Measurements from ENCODE around the gene TOP1. TPM values are rescaled to one million over a fixed set of nuclear protein-coding genes. Genes with fewer than 3 reads are reported as not detected.

TOP1 gene
- total RNA-seq, 2 experiments from 2014 or later, result 37.6 to 41.7 TPM

DNA sequence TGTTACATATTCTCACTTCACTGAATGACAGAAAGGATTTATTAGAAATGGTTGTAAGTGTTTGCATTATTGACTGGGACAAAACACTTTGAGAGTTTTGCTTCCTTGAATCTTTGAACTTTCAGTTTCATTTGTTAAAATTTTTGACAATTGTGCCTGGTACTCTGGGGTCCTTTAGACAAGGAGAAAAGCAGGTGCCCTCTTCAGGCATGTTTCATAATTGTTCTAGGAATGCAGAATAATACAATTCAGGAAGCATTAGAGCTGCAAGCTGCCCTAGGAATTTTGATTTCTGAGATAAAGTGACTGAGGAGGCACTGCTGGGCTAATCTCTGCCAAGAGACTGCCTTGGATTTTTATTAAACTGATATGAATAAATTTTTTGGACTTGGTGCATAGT is 49.7 kb downstream of the TOP1 start:
- ATAC-seq (ENCODE audit: poor library complexity) (peak; percentile 22), DNase-seq (peak in 3 of 14 experiments; percentile 21 to 57 (median 30))
- H3K27ac Mint-ChIP-seq, result peak overlapping the region; percentile 42
- no peak overlapping the region for H3K4me3 Mint-ChIP-seq
- TF ChIP-seq, protein P1, sequence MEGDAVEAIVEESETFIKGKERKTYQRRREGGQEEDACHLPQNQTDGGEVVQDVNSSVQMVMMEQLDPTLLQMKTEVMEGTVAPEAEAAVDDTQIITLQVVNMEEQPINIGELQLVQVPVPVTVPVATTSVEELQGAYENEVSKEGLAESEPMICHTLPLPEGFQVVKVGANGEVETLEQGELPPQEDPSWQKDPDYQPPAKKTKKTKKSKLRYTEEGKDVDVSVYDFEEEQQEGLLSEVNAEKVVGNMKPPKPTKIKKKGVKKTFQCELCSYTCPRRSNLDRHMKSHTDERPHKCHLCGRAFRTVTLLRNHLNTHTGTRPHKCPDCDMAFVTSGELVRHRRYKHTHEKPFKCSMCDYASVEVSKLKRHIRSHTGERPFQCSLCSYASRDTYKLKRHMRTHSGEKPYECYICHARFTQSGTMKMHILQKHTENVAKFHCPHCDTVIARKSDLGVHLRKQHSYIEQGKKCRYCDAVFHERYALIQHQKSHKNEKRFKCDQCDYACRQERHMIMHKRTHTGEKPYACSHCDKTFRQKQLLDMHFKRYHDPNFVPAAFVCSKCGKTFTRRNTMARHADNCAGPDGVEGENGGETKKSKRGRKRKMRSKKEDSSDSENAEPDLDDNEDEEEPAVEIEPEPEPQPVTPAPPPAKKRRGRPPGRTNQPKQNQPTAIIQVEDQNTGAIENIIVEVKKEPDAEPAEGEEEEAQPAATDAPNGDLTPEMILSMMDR (IDR thresholded peaks at IDR 0.05), result peak; percentile 18
- no peaks in the 10 kb centered on the region for H3K9me3 ChIP-seq (ENCODE audit: control insufficient read depth in 1 of 2, insufficient read depth in 1 of 2, low read length in 2 of 2)
- ChIA-PET POLR2A (interaction anchor here (0.8 kb wide), 1 partner anchor 87 kb away, joined by 3 read pairs; no protein-coding TSS in a partner anchor), CTCF (interaction anchor here (2.4 kb wide), 1 partner anchor 88 kb away, joined by 7 read pairs; no protein-coding TSS in a partner anchor)
- peaks cover 71% of the 10 kb centered on the region for H3K4me1 Mint-ChIP-seq (ENCODE audit: low read depth)
- H3K27me3 ChIP-seq (ENCODE audit: control insufficient read depth in 1 of 2, insufficient read depth in 2 of 2, low read length in 2 of 2), result no peaks in the 10 kb centered on the region
- no peaks in the 10 kb centered on the region for H3K9me3 Mint-ChIP-seq
- peaks cover 67% of the 10 kb centered on the region for H3K36me3 ChIP-seq (ENCODE audit: insufficient read depth, low read length)
- no peak overlapping the region for H3K4me3 ChIP-seq (ENCODE audit: low read length)
- H3K27me3 Mint-ChIP-seq, result no peaks in the 10 kb centered on the region
- peaks cover 69% of the 10 kb centered on the region for H3K36me3 Mint-ChIP-seq (ENCODE audit: low read depth)
- peaks cover 7% of the 10 kb centered on the region for H3K4me1 ChIP-seq (ENCODE audit: insufficient read depth, low read length)
- intact Hi-C loops (cut with DNase I, micrococcal nuclease), result loop anchor here (5.0 kb wide), 2 partner anchors 36 to 86 kb away; no protein-coding TSS in a partner anchor
- H3K27ac ChIP-seq (ENCODE audit: low read depth in 1 of 2, low read length in 2 of 2), result no peak overlapping the region

DNA sequence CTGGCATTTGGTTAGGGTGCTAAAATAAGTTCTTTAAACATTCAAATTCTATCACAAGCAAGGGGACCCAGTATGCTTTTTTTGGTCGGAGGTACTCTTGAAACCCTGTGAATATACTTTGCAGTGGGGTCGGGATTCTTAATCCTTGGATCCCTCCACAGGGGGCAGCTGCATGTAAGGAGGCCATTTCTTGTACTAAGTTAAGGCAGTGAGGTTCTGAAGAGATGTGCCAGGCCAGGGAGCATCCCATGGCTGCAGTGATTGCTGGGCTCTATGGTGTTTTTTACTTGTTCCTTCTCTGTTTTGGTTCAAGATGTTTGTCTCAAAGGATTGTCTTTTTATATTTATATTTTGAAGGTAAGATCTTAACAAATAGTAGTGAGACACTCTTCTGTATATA is 50.4 kb downstream of the TOP1 start:
- H3K27ac ChIP-seq (ENCODE audit: low read depth in 1 of 2, low read length in 2 of 2), result no peak overlapping the region
- Mint-ChIP-seq H3K4me1 (ENCODE audit: low read depth) (peaks cover 70% of the 10 kb centered on the region), H3K9me3 (no peaks in the 10 kb centered on the region), H3K4me3 (no peak overlapping the region), H3K27ac (no peak overlapping the region), H3K36me3 (ENCODE audit: low read depth) (peaks cover 77% of the 10 kb centered on the region), H3K27me3 (no peaks in the 10 kb centered on the region)
- intact Hi-C loops (cut with DNase I, micrococcal nuclease), result loop anchor here (5.0 kb wide), 2 partner anchors 37 to 87 kb away; no protein-coding TSS in a partner anchor
- H3K36me3 ChIP-seq (ENCODE audit: insufficient read depth, low read length), result peaks cover 74% of the 10 kb centered on the region
- TF ChIP-seq, protein P1 (IDR thresholded peaks at IDR 0.05), result no peak
- peaks cover 7% of the 10 kb centered on the region for H3K4me1 ChIP-seq (ENCODE audit: insufficient read depth, low read length)
- no peak for DNase-seq
- ChIA-PET CTCF (interaction anchor here (1.5 to 2.4 kb wide), 2 partner anchors 88 to 111 kb away, joined by 3 to 7 read pairs; no protein-coding TSS in a partner anchor), POLR2A (interaction anchor here (0.8 kb wide), 1 partner anchor 88 kb away, joined by 3 read pairs; no protein-coding TSS in a partner anchor)
- H3K4me3 ChIP-seq (ENCODE audit: low read length), result no peak overlapping the region
- no peaks in the 10 kb centered on the region for H3K9me3 ChIP-seq (ENCODE audit: control insufficient read depth in 1 of 2, insufficient read depth in 1 of 2, low read length in 2 of 2)
- ATAC-seq (ENCODE audit: poor library complexity), result no peak
- no peaks in the 10 kb centered on the region for H3K27me3 ChIP-seq (ENCODE audit: control insufficient read depth in 1 of 2, insufficient read depth in 2 of 2, low read length in 2 of 2)

DNA sequence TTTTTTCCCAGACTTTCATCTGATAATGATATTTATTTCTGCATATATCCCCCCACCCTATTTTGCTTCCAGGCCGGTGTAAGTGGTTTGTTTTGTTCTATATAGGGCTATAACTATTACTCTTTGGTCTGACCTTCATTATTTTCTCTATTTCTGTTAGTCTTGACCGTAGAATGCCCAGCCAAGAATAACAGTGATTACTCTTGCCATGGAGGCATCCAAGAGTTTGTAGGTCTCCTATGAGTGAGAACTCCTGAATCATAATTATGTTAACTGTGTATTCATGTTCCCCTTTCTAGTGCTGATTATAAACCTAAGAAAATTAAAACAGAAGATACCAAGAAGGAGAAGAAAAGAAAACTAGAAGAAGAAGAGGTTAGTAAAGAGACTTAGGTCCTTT is 52.2 kb downstream of the TOP1 start:
- Mint-ChIP-seq H3K4me3 (no peak overlapping the region), H3K27me3 (no peaks in the 10 kb centered on the region), H3K9me3 (no peaks in the 10 kb centered on the region), H3K4me1 (ENCODE audit: low read depth) (peaks cover 70% of the 10 kb centered on the region), H3K27ac (no peak overlapping the region), H3K36me3 (ENCODE audit: low read depth) (peaks cover 93% of the 10 kb centered on the region)
- peaks cover 87% of the 10 kb centered on the region for H3K36me3 ChIP-seq (ENCODE audit: insufficient read depth, low read length)
- no peak for DNase-seq
- TF ChIP-seq, protein P1 (IDR thresholded peaks at IDR 0.05), result no peak
- ChIA-PET POLR2A (no interaction called here), CTCF (interaction anchor here (2.7 kb wide), 1 partner anchor 14 kb away, joined by 7 read pairs; no protein-coding TSS in a partner anchor)
- peaks cover 10% of the 10 kb centered on the region for H3K4me1 ChIP-seq (ENCODE audit: insufficient read depth, low read length)
- no peaks in the 10 kb centered on the region for H3K27me3 ChIP-seq (ENCODE audit: control insufficient read depth in 1 of 2, insufficient read depth in 2 of 2, low read length in 2 of 2)
- H3K4me3 ChIP-seq (ENCODE audit: low read length), result no peak overlapping the region
- no peak overlapping the region for H3K27ac ChIP-seq (ENCODE audit: low read depth in 1 of 2, low read length in 2 of 2)
- no peaks in the 10 kb centered on the region for H3K9me3 ChIP-seq (ENCODE audit: control insufficient read depth in 1 of 2, insufficient read depth in 1 of 2, low read length in 2 of 2)
- no peak for ATAC-seq (ENCODE audit: poor library complexity)
- intact Hi-C loops (cut with DNase I, micrococcal nuclease), result no loop called here
